CD4-positive, alpha-beta T cell (primary cell): ENCODE data around the gene RAPGEF2. TPM values are rescaled to one million over a fixed set of nuclear protein-coding genes. Genes with fewer than 3 reads are reported as not detected.
A peak's percentile ranks its signal among the peaks of the same experiment; 100 is the strongest.

ENCODE experiments used
- ATAC-seq: fragments of 200-7000 bp; cut with Tn5 transposase; one replicate; pipeline ENCODE4 v1.10.0; 2022; ENCODE audit warnings: mild to moderate bottlenecking; ENCODE audit not compliant: poor library complexity
- CTCF ChIA-PET: fragments of 350-600 bp; sonication (Branson Sonifier 250); formaldehyde crosslinking; loops from one replicate; lab custom pipeline; 2021; ENCODE audit warnings: antibody characterized with exemption, inconsistent platforms; lab: Charles Lee
- POLR2A ChIA-PET: fragments of 350-600 bp; sonication (Branson Sonifier 250); formaldehyde crosslinking; loops from one replicate; lab custom pipeline; 2021; ENCODE audit warnings: antibody characterized with exemption, inconsistent platforms; lab: Charles Lee
- DNase-seq, 14 experiments: peaks; one replicate each; pipeline ENCODE4 v3.0.0-alpha.2; 2013 to 2020; ENCODE audit warnings: mixed read lengths in 2 of 14
- H3K27ac ChIP-seq, 2 donors: one replicate each; pipeline versions ENCODE4 v1.5.1 to v1.7.0; 2013; ENCODE audit warnings: low read length in 2 of 2, low read depth in 1 of 2, mild to moderate bottlenecking in 1 of 2
- H3K27me3 ChIP-seq, 2 experiments: 1 replicate in 1 of 2; 2 replicates in 1 of 2; pipeline versions ENCODE4 v1.6.1 to v1.7.0; 2013; ENCODE audit warnings: low read length in 2 of 2, control low read depth in 1 of 2, mild to moderate bottlenecking in 1 of 2, moderate library complexity in 1 of 2; ENCODE audit not compliant: insufficient read depth in 2 of 2, control insufficient read depth in 1 of 2
- H3K36me3 ChIP-seq: one replicate; pipeline ENCODE4 v1.6.1; 2013; ENCODE audit warnings: low read length, control low read depth; ENCODE audit not compliant: insufficient read depth
- H3K4me1 ChIP-seq: one replicate; pipeline ENCODE4 v1.6.1; 2013; ENCODE audit warnings: low read length, control low read depth; ENCODE audit not compliant: insufficient read depth
- H3K4me3 ChIP-seq: one replicate; pipeline ENCODE4 v1.5.1; 2013; ENCODE audit warnings: mild to moderate bottlenecking, low read length, moderate library complexity
- H3K9me3 ChIP-seq, 2 experiments: 1 replicate in 1 of 2; 2 replicates in 1 of 2; pipeline versions ENCODE4 v1.6.1 to v1.7.0; 2013; ENCODE audit warnings: low read length in 2 of 2, mild to moderate bottlenecking in 2 of 2, control low read depth in 1 of 2, moderate library complexity in 1 of 2; ENCODE audit not compliant: control insufficient read depth in 1 of 2, insufficient read depth in 1 of 2
- H3K27ac Mint-ChIP-seq: one replicate; pipeline ENCODE4 v1.8.0; 2020; ENCODE audit warnings: mixed read lengths
- H3K27me3 Mint-ChIP-seq: one replicate; pipeline ENCODE4 v1.8.0; 2021; ENCODE audit warnings: mixed read lengths
- H3K36me3 Mint-ChIP-seq: one replicate; pipeline ENCODE4 v1.8.0; 2021; ENCODE audit warnings: low read depth, mixed read lengths
- H3K4me1 Mint-ChIP-seq: one replicate; pipeline ENCODE4 v1.8.0; 2021; ENCODE audit warnings: low read depth, mixed read lengths
- H3K4me3 Mint-ChIP-seq: one replicate; pipeline ENCODE4 v1.8.0; 2020; ENCODE audit warnings: mild to moderate bottlenecking, mixed read lengths
- H3K9me3 Mint-ChIP-seq: one replicate; pipeline ENCODE4 v1.8.0; 2020; ENCODE audit warnings: mixed read lengths
- intact Hi-C, 2 experiments: fragments of 100-400 bp; cut with DNase I in 1 of 2; cut with micrococcal nuclease in 1 of 2; formaldehyde crosslinking; loops; one replicate each; pipeline versions ENCODE4 v1.15.1 to v1.9.0; 2023 to 2025; cut with DNase I, micrococcal nuclease
- total RNA-seq, 174 experiments: library from RNA in 2 of 174; stranded (reverse) in 2 of 174; gene quantifications; one replicate each; pipeline ENCODE4 v1.2.3 and lab custom pipeline; 2021 to 2026
- TF ChIP-seq, protein P1 (sequence below): fragments of 200-600 bp; IDR thresholded peaks from one replicate; pipeline ENCODE4 v1.8.0; 2022; ENCODE audit warnings: antibody characterized with exemption, mild to moderate bottlenecking

The RAPGEF2 gene
- total RNA-seq, 2 experiments from 2014 or later, result 25.6 to 26.4 TPM

DNA sequence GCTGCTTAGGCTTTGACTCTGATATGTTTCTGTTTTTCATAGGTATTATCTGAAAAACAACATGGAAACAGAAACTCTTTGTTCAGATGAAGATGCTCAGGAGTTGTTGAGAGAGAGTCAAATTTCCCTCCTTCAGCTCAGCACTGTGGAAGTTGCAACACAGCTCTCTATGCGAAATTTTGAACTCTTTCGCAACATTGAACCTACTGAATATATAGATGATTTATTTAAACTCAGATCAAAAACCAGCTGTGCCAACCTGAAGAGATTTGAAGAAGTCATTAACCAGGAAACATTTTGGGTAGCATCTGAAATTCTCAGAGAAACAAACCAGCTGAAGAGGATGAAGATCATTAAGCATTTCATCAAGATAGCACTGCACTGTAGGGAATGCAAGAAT is 238.6 kb downstream of the RAPGEF2 start:
- ATAC-seq (no peak), DNase-seq (peak in 1 of 14 experiments; percentile 4)
- no peak overlapping the region for H3K27ac Mint-ChIP-seq
- no peaks in the 10 kb centered on the region for H3K9me3 Mint-ChIP-seq
- no peaks in the 10 kb centered on the region for H3K27me3 Mint-ChIP-seq
- Histone ChIP-seq H3K36me3 (peaks cover 42% of the 10 kb centered on the region), H3K4me1 (no peaks in the 10 kb centered on the region), H3K27me3 (no peaks in the 10 kb centered on the region), H3K9me3 (no peaks in the 10 kb centered on the region), H3K27ac (no peak overlapping the region), H3K4me3 (no peak overlapping the region)
- CTCF ChIA-PET, result interaction anchor here (1.2 kb wide), 1 partner anchor 9 kb away, joined by 3 read pairs; no protein-coding TSS in a partner anchor
- intact Hi-C loops, result no loop called here
- H3K4me3 Mint-ChIP-seq, result no peak overlapping the region
- POLR2A ChIA-PET, result no interaction called here
- TF ChIP-seq, protein P1, sequence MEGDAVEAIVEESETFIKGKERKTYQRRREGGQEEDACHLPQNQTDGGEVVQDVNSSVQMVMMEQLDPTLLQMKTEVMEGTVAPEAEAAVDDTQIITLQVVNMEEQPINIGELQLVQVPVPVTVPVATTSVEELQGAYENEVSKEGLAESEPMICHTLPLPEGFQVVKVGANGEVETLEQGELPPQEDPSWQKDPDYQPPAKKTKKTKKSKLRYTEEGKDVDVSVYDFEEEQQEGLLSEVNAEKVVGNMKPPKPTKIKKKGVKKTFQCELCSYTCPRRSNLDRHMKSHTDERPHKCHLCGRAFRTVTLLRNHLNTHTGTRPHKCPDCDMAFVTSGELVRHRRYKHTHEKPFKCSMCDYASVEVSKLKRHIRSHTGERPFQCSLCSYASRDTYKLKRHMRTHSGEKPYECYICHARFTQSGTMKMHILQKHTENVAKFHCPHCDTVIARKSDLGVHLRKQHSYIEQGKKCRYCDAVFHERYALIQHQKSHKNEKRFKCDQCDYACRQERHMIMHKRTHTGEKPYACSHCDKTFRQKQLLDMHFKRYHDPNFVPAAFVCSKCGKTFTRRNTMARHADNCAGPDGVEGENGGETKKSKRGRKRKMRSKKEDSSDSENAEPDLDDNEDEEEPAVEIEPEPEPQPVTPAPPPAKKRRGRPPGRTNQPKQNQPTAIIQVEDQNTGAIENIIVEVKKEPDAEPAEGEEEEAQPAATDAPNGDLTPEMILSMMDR, result no peak
- H3K4me1 Mint-ChIP-seq, result no peaks in the 10 kb centered on the region
- H3K36me3 Mint-ChIP-seq, result peaks cover 89% of the 10 kb centered on the region

DNA sequence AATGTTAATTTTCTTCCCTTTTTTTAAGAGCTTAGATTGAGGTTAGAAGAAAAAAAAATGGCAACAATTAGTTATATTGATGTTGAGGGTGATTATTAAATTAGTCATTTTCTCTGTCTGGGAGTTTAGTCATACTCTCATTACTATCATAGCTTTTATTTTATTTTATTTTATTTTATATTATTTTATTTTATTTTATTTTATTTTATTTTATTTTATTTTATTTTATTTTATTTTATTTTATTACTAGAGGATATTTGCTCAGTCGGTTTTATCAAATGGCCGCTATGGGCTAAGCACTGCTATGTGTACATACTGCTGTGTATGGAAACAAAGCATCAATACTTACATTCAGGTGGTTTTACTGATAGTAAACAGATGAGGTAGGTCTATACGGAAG is 239.5 kb downstream of the RAPGEF2 start:
- peaks cover 49% of the 10 kb centered on the region for H3K36me3 ChIP-seq
- TF ChIP-seq, protein P1, result no peak
- H3K36me3 Mint-ChIP-seq, result peaks cover 87% of the 10 kb centered on the region
- no peak overlapping the region for H3K27ac ChIP-seq
- H3K9me3 ChIP-seq, result no peaks in the 10 kb centered on the region
- intact Hi-C loops, result no loop called here
- ChIA-PET CTCF (interaction anchor here (0.9 kb wide), 1 partner anchor 33 kb away, joined by 3 read pairs; no protein-coding TSS in a partner anchor), POLR2A (no interaction called here)
- H3K27ac Mint-ChIP-seq, result no peak overlapping the region
- H3K4me3 ChIP-seq, result no peak overlapping the region
- H3K27me3 ChIP-seq, result no peaks in the 10 kb centered on the region
- no peaks in the 10 kb centered on the region for H3K4me1 ChIP-seq
- DNase-seq (no peak), ATAC-seq (no peak)
- H3K9me3 Mint-ChIP-seq, result no peaks in the 10 kb centered on the region
- H3K4me3 Mint-ChIP-seq, result no peak overlapping the region
- no peaks in the 10 kb centered on the region for H3K4me1 Mint-ChIP-seq
- H3K27me3 Mint-ChIP-seq, result no peaks in the 10 kb centered on the region

DNA sequence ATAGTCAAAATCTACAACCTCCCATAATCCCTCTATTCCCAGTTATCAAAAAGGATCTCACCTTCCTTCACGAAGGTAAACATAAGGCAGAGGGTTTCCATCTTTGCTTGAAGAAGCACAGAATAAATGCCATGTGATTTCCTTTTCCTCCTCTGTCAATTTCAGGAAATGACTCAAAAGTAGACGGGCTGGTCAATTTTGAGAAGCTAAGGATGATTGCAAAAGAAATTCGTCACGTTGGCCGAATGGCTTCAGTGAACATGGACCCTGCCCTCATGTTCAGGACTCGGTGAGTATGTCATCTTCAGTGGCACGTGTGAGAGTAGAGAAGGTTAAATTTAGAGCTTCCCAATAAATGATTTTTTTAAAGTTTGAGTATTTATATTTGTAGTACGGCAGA is 240.2 kb downstream of the RAPGEF2 start:
- H3K36me3 ChIP-seq, result peaks cover 49% of the 10 kb centered on the region
- no peaks in the 10 kb centered on the region for H3K9me3 Mint-ChIP-seq
- H3K36me3 Mint-ChIP-seq, result peaks cover 86% of the 10 kb centered on the region
- CTCF ChIA-PET, result no interaction called here
- intact Hi-C loops, result no loop called here
- H3K27ac ChIP-seq, result no peak overlapping the region
- no peaks in the 10 kb centered on the region for H3K4me1 Mint-ChIP-seq
- no peaks in the 10 kb centered on the region for H3K27me3 Mint-ChIP-seq
- no peak overlapping the region for H3K4me3 Mint-ChIP-seq
- no peaks in the 10 kb centered on the region for H3K27me3 ChIP-seq
- no peaks in the 10 kb centered on the region for H3K4me1 ChIP-seq
- POLR2A ChIA-PET, result no interaction called here
- DNase-seq (peak in 2 of 14 experiments; percentile 1 to 11), ATAC-seq (no peak)
- no peak overlapping the region for H3K27ac Mint-ChIP-seq
- TF ChIP-seq, protein P1, result no peak
- no peak overlapping the region for H3K4me3 ChIP-seq
- H3K9me3 ChIP-seq, result no peaks in the 10 kb centered on the region
